Gastrocnemius medialis (tissue), 4 donors: ENCODE data around the gene DPM2. TPM values are rescaled to one million over a fixed set of nuclear protein-coding genes. Genes with fewer than 3 reads are reported as not detected.

Source experiments
- ATAC-seq, 2 donors: fragments of 150-250 bp; one replicate each; pipeline ENCODE4 v1.9.1; 2016
- DNase-seq, 2 donors: peaks; one replicate each; pipeline ENCODE4 v3.0.0-alpha.2; 2019
- H3K27ac ChIP-seq, 4 donors: fragments of 200-600 bp; sonication (generic); 1 replicate in 1 of 4; 2 replicates in 3 of 4; pipeline ENCODE4 v1.5.1; 2016 to 2018; ENCODE audit warnings: mild to moderate bottlenecking in 2 of 4, moderate library complexity in 1 of 4
- H3K27me3 ChIP-seq, 3 donors: fragments of 200-600 bp; sonication (generic) in 2 of 3; 1 replicate in 1 of 3; 2 replicates in 2 of 3; pipeline versions ENCODE4 v1.5.1 to v1.6.0; 2016 to 2019; ENCODE audit warnings: mild to moderate bottlenecking in 1 of 3, moderate library complexity in 1 of 3
- H3K36me3 ChIP-seq, 2 donors: fragments of 200-600 bp; sonication (generic) in 1 of 2; one replicate each; pipeline ENCODE4 v1.5.1; 2017 to 2018
- H3K4me1 ChIP-seq, 2 donors: fragments of 200-600 bp; sonication (generic) in 1 of 2; one replicate each; pipeline ENCODE4 v1.5.1; 2016 to 2017; ENCODE audit warnings: mild to moderate bottlenecking in 2 of 2
- H3K4me3 ChIP-seq, 4 donors: fragments of 200-600 bp; sonication (generic) in 3 of 4; 1 replicate in 1 of 4; 2 replicates in 3 of 4; pipeline ENCODE4 v1.5.1; 2016 to 2019; ENCODE audit warnings: mild to moderate bottlenecking in 2 of 4
- H3K9me3 ChIP-seq, 3 donors: fragments of 200-600 bp; sonication (generic) in 2 of 3; 1 replicate in 1 of 3; 2 replicates in 2 of 3; pipeline ENCODE4 v1.5.1; 2016 to 2019
- POLR2A ChIP-seq, 2 donors: fragments of 450-650 bp; IDR thresholded peaks; one replicate each; pipeline ENCODE4 v1.6.1; 2017; ENCODE audit warnings: antibody characterized with exemption in 2 of 2, mild to moderate bottlenecking in 2 of 2, moderate library complexity in 2 of 2
- in situ Hi-C, 4 donors: fragments of 200-750 bp; cut with MboI; loops; one replicate each; pipeline versions ENCODE4 v1.15.0 to v1.8.0; 2017; ENCODE audit warnings: low sequenced_read_pairs in 4 of 4
- intact Hi-C: fragments of 100-400 bp; cut with DNase I; formaldehyde crosslinking; loops from one replicate; pipeline ENCODE4 v1.15.1; 2023; ENCODE audit warnings: low total_unique reads
- total RNA-seq, 4 donors: library from RNA; depleted of rRNA; stranded (reverse); fragments of >200 nt; gene quantifications; one replicate each; pipeline versions ENCODE4 v1.1.0 to v1.2.3, GENCODE V29; 2016
- TF ChIP-seq, protein P1 (sequence below), 5 experiments: fragments of 450-650 bp in 3 of 5; fragments of 200-600 bp in 2 of 5; sonication (generic) in 2 of 5; IDR thresholded peaks in 4 of 5; conservative IDR thresholded peaks in 1 of 5; 1 replicate in 4 of 5; 2 replicates in 1 of 5; pipeline ENCODE4 v1.5.1; 2016 to 2019; ENCODE audit warnings: antibody characterized with exemption in 5 of 5, mild to moderate bottlenecking in 3 of 5, moderate library complexity in 3 of 5

Gene DPM2, protein sequence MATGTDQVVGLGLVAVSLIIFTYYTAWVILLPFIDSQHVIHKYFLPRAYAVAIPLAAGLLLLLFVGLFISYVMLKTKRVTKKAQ
- 10 to 100 TPM in 1 of 4 donors, 1 to 10 TPM in 3; 4.7 to 10.4 (median 5.9) TPM for total RNA-seq

DNA sequence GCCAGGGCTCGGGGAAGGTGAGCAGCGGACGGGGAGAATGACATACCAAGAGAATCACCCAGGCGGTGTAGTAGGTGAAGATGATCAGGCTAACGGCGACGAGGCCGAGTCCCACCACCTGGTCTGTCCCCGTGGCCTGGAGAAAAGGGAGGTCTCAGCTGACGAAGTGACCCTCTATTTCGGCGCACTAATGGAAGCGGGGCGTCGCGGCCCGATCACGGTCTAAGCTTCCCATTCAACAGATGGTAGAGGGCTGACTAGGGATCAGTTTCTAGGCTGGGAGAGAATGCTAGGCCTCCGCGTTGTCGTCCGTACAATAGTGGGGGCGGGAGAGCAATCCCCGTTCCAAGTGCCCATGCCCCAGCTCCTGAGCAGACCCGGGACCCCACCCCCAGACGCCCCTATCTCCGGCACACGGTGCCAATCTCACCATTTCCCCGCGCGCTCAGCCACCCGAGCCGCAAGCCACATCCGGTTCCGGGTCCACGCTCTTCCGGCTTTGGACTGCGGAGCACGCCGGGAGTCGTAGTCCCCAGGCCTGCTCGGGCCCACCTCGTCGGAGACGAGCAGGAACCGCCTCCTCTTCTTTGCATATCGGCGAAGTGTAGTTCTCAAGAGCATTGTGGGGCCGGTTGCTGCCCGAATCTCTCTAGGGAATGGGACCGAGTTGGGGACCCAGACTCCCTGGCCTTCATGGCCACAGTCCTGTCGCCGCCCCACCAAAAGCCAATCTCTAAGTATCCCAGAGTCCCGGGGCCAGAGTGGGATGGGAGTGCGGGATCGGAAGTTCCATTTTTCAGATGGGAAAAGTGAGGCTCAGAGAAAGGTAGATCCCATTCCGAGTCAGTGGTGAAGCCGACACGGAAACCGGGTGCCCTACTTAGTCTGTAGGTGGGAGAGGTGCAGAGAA, at the start of gene DPM2:
DPM2 (minus strand) TSS at position 467 of the 910 bp plus-strand sequence; CDS start at position 433, 34 bp downstream.
- peak within 1 kb of the TSS; percentile 75 to 86 (median 78) for H3K27ac ChIP-seq
- peaks cover 32 to 33% of the 10 kb centered on the region in 2 donors for H3K4me1 ChIP-seq
- in situ Hi-C loops, result loop anchor here in 1 of 4 donors (10.0 kb wide), 1 partner anchor 97 kb away; no protein-coding TSS in a partner anchor
- H3K27me3 ChIP-seq, result peaks cover 0 to 2% (median 0%) of the 10 kb centered on the region in 3 donors
- DNase-seq (peak; percentile 63 to 71), ATAC-seq (peak; percentile 76)
- peak within 1 kb of the TSS; percentile 60 to 97 (median 82) for H3K4me3 ChIP-seq
- intact Hi-C loops, result no loop called here
- peaks cover 0 to 5% of the 10 kb centered on the region in 2 donors for H3K36me3 ChIP-seq
- TF ChIP-seq, protein P1, sequence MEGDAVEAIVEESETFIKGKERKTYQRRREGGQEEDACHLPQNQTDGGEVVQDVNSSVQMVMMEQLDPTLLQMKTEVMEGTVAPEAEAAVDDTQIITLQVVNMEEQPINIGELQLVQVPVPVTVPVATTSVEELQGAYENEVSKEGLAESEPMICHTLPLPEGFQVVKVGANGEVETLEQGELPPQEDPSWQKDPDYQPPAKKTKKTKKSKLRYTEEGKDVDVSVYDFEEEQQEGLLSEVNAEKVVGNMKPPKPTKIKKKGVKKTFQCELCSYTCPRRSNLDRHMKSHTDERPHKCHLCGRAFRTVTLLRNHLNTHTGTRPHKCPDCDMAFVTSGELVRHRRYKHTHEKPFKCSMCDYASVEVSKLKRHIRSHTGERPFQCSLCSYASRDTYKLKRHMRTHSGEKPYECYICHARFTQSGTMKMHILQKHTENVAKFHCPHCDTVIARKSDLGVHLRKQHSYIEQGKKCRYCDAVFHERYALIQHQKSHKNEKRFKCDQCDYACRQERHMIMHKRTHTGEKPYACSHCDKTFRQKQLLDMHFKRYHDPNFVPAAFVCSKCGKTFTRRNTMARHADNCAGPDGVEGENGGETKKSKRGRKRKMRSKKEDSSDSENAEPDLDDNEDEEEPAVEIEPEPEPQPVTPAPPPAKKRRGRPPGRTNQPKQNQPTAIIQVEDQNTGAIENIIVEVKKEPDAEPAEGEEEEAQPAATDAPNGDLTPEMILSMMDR (IDR thresholded peaks at IDR 0.05 in 4 of 5, conservative IDR thresholded peaks at IDR 0.05 in 1 of 5), result no peak
- TF ChIP-seq POLR2A (IDR thresholded peaks at IDR 0.05), result peak; percentile 42 to 73
- no peaks in the 10 kb centered on the region for H3K9me3 ChIP-seq

DNA sequence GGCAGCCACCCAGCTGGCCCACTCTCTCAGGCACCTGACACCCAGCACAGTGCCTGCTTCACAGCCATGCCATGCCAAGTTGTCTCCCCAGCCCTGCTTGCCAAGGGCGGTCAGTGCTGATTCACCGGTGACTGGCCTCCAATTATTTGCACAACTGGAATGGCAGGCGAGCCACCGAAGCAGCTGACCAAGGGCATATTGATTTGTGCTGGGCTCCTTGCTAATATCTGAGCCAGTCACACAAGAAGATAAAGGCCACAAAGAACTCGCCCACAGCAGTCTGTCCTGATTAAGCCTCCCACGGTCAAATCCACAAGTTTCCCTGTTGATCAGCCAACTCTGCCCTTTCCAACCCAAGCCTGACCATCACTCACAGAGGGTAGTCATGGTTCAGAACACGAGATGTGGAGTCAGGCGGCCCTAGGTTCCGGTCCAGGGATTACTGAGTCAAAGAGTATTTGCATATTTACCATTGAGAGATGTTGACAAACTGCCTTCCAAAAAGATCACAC, 49.5 kb upstream of the DPM2 start:
- Histone ChIP-seq H3K4me1 (peaks cover 14 to 25% of the 10 kb centered on the region in 2 donors), H3K9me3 (no peaks in the 10 kb centered on the region), H3K27me3 (no peaks in the 10 kb centered on the region), H3K36me3 (no peaks in the 10 kb centered on the region), H3K27ac (peak overlapping the region; percentile 76 to 83 (median 82)), H3K4me3 (no peak overlapping the region)
- TF ChIP-seq, protein P1 (IDR thresholded peaks at IDR 0.05 in 4 of 5, conservative IDR thresholded peaks at IDR 0.05 in 1 of 5), result no peak
- TF ChIP-seq POLR2A (IDR thresholded peaks at IDR 0.05), result no peak
- intact Hi-C loops (loop anchor here (5.0 kb wide), 1 partner anchor 65 kb away; no protein-coding TSS in a partner anchor), in situ Hi-C loops (no loop called here)
- ATAC-seq, result peak; percentile 92 to 96
- peak; percentile 89 to 95 for DNase-seq

DNA sequence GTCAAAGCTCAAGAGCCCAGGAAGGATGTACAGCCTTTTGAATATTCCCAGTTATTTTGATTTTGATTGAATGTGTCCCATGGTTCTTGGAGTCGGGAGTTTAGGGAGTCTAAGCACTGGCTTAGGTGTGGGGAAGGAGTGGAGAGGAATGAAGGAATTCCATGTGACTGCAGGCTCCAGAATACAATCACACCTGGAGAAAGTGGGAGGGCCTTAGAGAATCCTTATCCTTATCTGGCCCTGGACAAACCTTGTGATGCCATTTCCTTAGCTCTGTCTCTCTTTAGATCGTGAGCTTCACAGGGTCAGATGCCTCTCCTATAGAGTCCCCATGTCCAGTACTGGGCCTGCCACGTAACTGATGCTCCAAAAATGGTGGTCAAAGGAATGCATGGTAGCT, 47.4 kb upstream of the DPM2 start:
- Histone ChIP-seq H3K27me3 (no peaks in the 10 kb centered on the region), H3K4me1 (peaks cover 17 to 24% of the 10 kb centered on the region in 2 donors), H3K9me3 (no peaks in the 10 kb centered on the region), H3K36me3 (no peaks in the 10 kb centered on the region), H3K4me3 (no peak overlapping the region), H3K27ac (peak overlapping the region in 1 of 4 donors; percentile 15)
- DNase-seq, result no peak
- in situ Hi-C loops, result no loop called here
- no peak for ATAC-seq
- TF ChIP-seq, protein P1 (IDR thresholded peaks at IDR 0.05 in 4 of 5, conservative IDR thresholded peaks at IDR 0.05 in 1 of 5), result no peak
- TF ChIP-seq POLR2A (IDR thresholded peaks at IDR 0.05), result no peak
- intact Hi-C loops, result loop anchor here (5.0 kb wide), 1 partner anchor 67 kb away; no protein-coding TSS in a partner anchor

DNA sequence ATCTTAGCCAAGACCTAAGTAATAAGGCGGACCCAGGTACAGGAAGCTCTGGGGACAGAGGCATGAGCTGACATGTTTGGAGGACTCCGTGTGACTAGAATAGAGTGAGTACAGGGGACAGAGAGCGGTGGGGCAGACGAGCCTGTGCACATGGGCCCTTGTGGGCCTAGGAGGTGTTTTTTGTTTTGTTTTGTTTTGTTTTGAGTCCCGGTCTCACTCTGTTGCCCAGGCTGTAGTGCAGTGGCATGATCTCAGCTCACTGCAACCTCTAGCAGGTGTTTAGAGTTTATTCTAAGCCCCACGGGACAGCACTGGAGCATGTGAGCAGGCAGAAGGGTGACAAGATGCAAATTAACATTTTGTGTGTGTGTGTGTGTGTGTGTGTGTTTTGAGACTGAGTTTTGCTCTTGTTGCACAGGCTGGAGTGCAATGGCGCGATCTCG, 46.2 kb upstream of the DPM2 start:
- intact Hi-C loops (loop anchor here (5.0 kb wide), 1 partner anchor 113 kb away; no protein-coding TSS in a partner anchor), in situ Hi-C loops (no loop called here)
- peak in 1 of 2 donors; percentile 9 for TF ChIP-seq POLR2A (IDR thresholded peaks at IDR 0.05)
- TF ChIP-seq, protein P1 (IDR thresholded peaks at IDR 0.05 in 4 of 5, conservative IDR thresholded peaks at IDR 0.05 in 1 of 5), result no peak
- DNase-seq, result no peak
- no peak for ATAC-seq
- H3K27ac ChIP-seq, result peak overlapping the region in 3 of 4 donors; percentile 25 to 89 (median 58)
- H3K9me3 ChIP-seq, result no peaks in the 10 kb centered on the region
- no peaks in the 10 kb centered on the region for H3K36me3 ChIP-seq
- H3K4me1 ChIP-seq, result peaks cover 28 to 32% of the 10 kb centered on the region in 2 donors
- H3K27me3 ChIP-seq, result no peaks in the 10 kb centered on the region
- no peak overlapping the region for H3K4me3 ChIP-seq
